BLaER1 (cell line): Measurements from ENCODE around the gene CCL24.
A peak's percentile ranks its signal among the peaks of the same experiment; 100 is the strongest.
"Not testable (repeated sequence)": the region's sequence is repeated elsewhere in the genome, so short reads cannot be mapped to it uniquely, and the experiment has no call there.

Source experiments
- H3K27ac ChIP-seq: shearing (Covaris generic); formaldehyde crosslinking; 2 replicates; pipeline ENCODE4 v1.8.1; 2022
- H3K27me3 ChIP-seq: shearing (Covaris generic); formaldehyde crosslinking; 2 replicates; pipeline ENCODE4 v1.8.1; 2022
- H3K36me3 ChIP-seq: shearing (Covaris generic); formaldehyde crosslinking; 2 replicates; pipeline ENCODE4 v1.8.1; 2022
- H3K4me1 ChIP-seq: shearing (Covaris generic); formaldehyde crosslinking; 2 replicates; pipeline ENCODE4 v1.8.1; 2022
- H3K4me2 ChIP-seq: shearing (Covaris generic); formaldehyde crosslinking; 2 replicates; pipeline ENCODE4 v1.8.1; 2022
- H3K4me3 ChIP-seq: shearing (Covaris generic); formaldehyde crosslinking; 2 replicates; pipeline ENCODE4 v1.8.1; 2022
- H3K9ac ChIP-seq: shearing (Covaris generic); formaldehyde crosslinking; 2 replicates; pipeline ENCODE4 v1.8.1; 2022
- H3K9me3 ChIP-seq: shearing (Covaris generic); formaldehyde crosslinking; 2 replicates; pipeline ENCODE4 v1.8.1; 2022
- H4K20me1 ChIP-seq: shearing (Covaris generic); formaldehyde crosslinking; 2 replicates; pipeline ENCODE4 v1.8.1; 2022
- Cebpa-rat ChIP-seq: shearing (Covaris generic); IDR thresholded peaks from 2 replicates; pipeline ENCODE4 v1.8.1; 2022

Gene CCL24

DNA sequence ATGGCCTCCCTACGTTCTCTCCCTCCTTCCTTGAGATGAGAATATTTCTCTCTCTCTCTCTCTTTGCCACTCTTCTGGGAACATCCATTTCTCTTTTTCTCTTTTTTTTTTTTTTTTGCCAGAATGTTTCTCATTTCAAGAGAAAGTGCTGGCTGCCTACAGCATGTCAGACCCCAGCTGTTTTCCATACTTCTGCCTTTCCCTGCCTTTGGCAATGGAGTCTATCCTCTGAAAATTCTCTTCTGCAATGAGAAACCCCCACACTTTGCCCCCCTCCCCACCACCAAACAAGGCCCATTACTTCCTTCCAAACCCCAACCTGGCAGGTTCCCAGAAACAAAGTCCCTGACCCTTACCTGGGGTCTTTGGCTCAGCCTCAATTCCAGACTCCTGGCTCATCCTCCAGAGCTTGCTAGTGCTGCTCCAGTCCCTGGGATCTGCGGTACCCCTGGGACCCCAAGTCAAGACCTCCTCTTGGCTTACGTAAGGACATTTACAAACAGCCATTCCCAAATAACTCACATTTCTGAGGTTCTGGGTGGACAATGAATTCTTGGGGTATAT, 24.2 kb downstream of the CCL24 start:
- no peak overlapping the region for H3K9ac ChIP-seq
- no peak for TF ChIP-seq Cebpa-rat

DNA sequence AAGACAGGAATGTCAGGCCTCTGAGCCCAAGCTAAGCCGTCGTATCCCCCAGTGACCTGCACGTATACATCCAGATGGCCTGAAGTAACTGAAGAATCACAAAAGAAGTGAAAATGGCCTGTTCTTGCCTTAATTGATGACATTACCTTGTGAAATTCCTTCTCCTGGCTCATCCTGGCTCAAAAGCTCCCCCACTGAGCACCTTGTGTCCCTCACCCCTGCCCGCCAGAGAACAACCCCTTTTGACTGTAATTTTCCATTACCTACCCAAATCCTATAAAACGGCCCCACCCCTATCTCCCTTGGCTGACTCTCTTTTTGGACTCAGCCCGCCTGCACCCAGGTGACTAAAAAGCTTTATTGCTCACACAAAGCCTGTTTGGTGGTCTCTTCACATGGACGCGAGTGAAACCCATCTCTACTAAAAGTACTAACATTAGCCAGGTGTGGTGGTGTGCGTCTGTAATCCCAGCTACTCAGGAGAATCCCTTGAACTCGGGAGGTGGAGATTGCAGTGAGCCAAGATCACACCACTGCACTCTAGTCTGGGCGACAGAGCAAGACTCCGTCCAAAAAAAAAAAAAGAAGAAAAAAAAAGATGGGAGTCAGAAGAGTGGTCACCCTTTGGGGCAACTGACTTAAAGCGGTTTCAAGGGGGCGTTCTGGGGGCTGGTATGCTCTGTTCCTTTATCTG, 25.3 kb downstream of the CCL24 start:
- not testable (repeated sequence) for H3K4me1 ChIP-seq, H3K4me3 ChIP-seq, H3K27me3 ChIP-seq, H3K9me3 ChIP-seq, H3K4me2 ChIP-seq, H4K20me1 ChIP-seq, H3K9ac ChIP-seq, H3K36me3 ChIP-seq, H3K27ac ChIP-seq

More for the DNA sequence above, 24.2 kb downstream of the CCL24 start:
- no peaks in the 10 kb centered on the region for H3K9me3 ChIP-seq
- no peaks in the 10 kb centered on the region for H4K20me1 ChIP-seq
- H3K4me3 ChIP-seq = no peak overlapping the region
- no peaks in the 10 kb centered on the region for H3K36me3 ChIP-seq
- H3K27ac ChIP-seq = no peak overlapping the region
- H3K4me1 ChIP-seq = peaks cover under 1% of the 10 kb centered on the region; the same call in 1 of the 2 replicates
- H3K27me3 ChIP-seq = no peaks in the 10 kb centered on the region
- H3K4me2 ChIP-seq = no peak overlapping the region

DNA sequence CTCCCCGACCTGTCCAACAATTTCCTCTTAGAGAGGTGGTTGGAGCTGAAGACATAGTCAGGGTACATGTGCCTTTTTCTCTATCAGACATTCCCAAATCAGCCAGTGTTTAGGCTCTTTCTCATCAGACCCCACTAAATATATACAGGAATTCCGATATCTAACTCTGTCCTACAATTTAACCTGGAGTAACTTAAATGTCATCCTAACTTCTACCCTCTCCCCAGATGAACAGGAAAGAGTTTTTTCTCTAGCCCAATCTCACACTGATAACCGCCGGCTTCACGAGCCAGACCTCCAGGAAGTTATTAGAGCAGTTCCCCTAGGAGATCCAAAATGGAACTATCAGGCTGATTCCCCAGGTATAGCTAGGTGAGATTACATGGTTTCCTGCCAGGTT, 30.5 kb downstream of the CCL24 start:
- H3K9me3 ChIP-seq = peaks cover 18% of the 10 kb centered on the region
- H3K4me2 ChIP-seq, H4K20me1 ChIP-seq, H3K27ac ChIP-seq, H3K9ac ChIP-seq, H3K36me3 ChIP-seq, H3K4me3 ChIP-seq, H3K4me1 ChIP-seq, H3K27me3 ChIP-seq: not testable (repeated sequence)

DNA sequence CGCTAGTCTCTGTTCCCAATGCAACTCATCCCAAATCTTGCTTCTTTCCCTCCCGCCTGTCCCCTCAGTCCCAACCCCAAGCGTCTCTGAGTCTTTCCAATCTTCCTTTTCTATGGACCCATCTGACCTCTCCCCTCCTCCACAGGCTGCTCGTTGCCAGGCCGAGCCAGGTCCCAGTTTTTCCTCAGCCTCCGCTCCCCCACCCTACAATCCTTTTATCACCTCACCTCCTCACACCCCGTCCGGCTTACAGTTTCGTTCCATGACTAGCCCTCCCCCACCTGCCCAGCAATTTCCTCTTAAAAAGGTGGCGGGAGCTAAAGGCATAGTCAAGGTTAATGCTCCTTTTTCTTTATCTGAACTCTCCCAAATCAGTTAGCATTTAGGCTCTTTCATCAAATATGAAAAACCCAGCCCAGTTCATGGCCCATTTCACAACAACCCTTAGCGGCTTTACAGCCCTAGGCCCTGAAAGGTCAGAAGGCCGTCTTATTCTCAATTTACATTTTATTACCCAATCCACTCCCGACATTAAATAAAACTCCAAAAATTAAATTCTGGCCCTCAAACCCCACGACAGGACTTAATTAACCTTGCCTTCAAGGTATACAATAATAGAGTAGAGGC, 32.8 kb downstream of the CCL24 start:
- H3K9ac ChIP-seq, H3K4me2 ChIP-seq, H3K27me3 ChIP-seq, H3K36me3 ChIP-seq, H4K20me1 ChIP-seq, H3K4me3 ChIP-seq, H3K27ac ChIP-seq: not testable (repeated sequence)
- peaks cover 21% of the 10 kb centered on the region for H3K4me1 ChIP-seq
- H3K9me3 ChIP-seq = peaks cover 24% of the 10 kb centered on the region

DNA sequence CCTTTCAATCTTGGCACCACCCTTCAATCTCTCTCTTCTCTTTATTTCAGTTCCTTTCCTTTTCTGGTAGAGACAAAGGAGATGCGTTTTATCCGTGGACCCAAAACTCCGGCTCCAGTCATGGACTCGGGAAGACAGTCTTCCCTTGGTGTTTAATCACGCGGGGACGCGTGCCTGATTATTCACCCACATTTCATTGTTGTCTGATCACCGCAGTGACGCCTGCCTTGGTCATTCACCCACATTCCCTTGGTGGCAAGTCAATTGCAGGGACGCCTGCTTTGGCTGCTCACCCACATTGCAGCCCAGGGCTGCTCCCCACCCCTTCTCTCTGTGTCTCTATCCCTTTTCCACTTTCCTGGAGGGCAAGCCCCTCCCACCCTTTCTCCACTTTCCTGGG, 34.1 kb downstream of the CCL24 start:
- not testable (repeated sequence) for H3K4me2 ChIP-seq, H3K27me3 ChIP-seq, H4K20me1 ChIP-seq, H3K36me3 ChIP-seq, H3K4me3 ChIP-seq, H3K9ac ChIP-seq, H3K27ac ChIP-seq
- Histone ChIP-seq H3K4me1 (peaks cover 28% of the 10 kb centered on the region), H3K9me3 (peaks cover 24% of the 10 kb centered on the region)

DNA sequence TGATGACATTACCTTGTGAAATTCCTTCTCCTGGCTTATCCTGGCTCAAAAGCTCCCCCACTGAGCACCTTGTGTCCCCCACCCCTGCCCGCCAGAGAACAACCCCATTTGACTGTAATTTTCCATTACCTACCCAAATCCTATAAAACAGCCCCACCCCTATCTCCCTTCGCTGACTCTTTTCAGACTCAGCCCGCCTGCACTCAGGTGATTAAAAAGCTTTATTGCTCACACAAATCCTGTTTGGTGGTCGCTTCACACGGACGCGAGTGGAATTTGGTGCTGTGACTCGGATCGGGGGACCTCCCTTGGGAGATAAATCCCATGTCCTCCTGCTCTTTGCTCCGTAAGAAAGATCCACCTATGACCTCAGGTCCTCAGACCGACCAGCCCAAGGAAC, 34.6 kb downstream of the CCL24 start:
- not testable (repeated sequence) for H3K9ac ChIP-seq, H3K4me2 ChIP-seq, H3K36me3 ChIP-seq, H4K20me1 ChIP-seq, H3K27me3 ChIP-seq, H3K4me3 ChIP-seq, H3K27ac ChIP-seq
- H3K9me3 ChIP-seq = peaks cover 24% of the 10 kb centered on the region
- H3K4me1 ChIP-seq = peaks cover 28% of the 10 kb centered on the region

DNA sequence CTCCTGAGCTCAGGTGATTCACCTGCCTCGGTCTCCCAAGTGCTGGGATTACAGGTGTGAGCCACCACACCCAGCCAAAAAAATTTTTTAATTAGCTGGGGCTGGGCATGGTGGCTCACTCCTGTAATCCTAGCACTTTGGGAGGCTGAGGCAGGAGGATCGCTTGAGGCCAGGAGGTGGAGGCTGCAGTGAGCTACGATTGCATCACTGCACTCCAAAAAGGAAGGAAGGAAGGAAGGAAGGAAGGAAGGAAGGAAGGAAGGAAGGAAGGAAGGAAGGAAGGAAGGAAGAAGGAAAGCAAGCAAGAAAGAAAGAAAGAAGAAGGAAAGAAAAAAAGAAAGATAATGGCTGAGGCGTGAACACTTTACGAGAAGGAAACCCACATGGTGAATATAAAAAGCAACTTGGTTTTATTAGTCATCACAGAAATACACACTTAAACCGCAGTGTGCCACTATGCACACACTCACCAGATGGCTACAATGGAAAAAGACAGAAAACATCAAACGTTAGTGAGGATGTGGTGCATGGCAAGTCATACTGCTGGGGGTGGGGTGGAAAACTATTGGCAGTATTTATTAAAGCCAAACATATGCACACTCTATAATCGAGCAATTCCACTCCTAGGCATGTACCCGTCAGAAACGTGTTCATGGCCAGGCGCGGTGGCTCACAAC, 37.2 kb downstream of the CCL24 start:
- no peak overlapping the region for H3K9ac ChIP-seq
- no peaks in the 10 kb centered on the region for H4K20me1 ChIP-seq
- H3K27me3 ChIP-seq = no peaks in the 10 kb centered on the region
- H3K27ac ChIP-seq = peak overlapping the region; percentile 65
- TF ChIP-seq Cebpa-rat = peak; percentile 52; the same call in 1 of the 2 replicates
- H3K4me2 ChIP-seq = peak overlapping the region; percentile 60
- H3K4me3 ChIP-seq = no peak overlapping the region; the same call in 1 of the 2 replicates
- H3K36me3 ChIP-seq = no peaks in the 10 kb centered on the region
- H3K4me1 ChIP-seq = peaks cover 37% of the 10 kb centered on the region
- H3K9me3 ChIP-seq = peaks cover 8% of the 10 kb centered on the region; the same call in 1 of the 2 replicates

DNA sequence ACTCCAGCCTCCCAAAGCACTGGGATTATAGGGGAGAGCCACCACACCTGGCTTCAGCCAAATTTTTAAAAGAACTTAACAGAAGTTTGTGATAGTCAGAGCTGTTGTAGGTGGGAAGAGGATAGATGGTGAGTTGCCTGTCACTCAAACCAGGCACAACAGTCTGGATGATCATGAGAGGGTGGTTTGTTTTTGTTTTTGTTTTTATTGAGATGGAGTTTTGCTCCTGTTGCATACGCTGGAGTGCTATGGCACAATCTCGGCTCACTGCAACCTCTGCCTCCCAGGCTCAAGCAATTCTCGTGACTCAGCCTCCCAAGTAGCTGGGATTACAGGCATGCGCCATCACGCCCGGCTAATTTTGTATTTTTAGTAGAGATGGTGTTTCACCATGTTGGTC, 39.6 kb downstream of the CCL24 start:
- not testable (repeated sequence) for H4K20me1 ChIP-seq, H3K36me3 ChIP-seq, H3K9ac ChIP-seq, H3K27me3 ChIP-seq, H3K4me3 ChIP-seq, H3K9me3 ChIP-seq, H3K27ac ChIP-seq, H3K4me2 ChIP-seq
- peaks cover 37% of the 10 kb centered on the region for H3K4me1 ChIP-seq

DNA sequence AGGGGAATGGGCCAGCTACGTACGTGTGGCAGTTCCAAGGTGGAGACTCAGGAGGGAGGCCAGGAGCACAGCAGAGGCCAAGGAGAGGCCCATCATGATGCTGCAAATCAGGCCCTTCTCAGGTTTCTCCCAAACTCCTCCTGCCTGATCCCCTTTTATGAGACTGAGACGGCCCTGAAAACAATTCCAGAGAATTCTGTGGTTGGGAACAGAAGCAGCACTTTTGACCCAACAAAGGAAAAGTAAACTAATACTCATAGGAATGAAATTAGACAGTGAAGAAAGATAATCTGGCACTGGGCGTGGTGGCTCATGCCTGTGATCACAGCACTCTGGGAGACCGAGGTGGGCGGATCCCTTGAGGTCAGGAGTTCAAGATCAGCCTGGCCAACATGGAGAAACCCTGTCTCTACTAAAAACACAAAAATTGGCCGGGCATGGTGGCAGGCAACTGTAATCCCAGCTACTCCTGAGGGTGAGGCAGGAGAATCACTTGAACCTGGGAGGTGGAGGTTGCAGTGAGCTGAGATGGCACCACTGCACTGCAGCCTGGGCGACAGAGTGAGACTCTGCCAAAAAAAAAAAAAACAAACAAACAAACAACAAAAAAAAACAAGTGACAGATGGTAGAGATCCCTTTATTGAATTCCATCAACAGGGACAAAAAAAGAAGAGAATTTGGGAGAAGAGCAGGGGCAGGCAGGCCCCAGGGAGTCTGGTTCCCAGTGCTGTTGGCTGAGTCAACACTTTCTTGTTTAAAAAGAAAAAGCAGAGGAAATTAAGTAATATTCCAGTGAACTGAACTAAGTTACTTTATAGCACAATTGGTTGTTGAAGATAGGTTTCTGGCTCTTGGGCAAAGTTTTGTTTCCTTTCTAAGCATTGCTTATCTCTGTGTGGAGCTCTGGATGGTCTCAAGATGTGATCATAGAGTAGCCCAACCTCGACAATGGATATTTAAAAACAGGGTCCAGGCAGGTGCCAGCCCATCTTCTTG, 41.2 kb downstream of the CCL24 start, which contains the start of gene CCL26:
CCL26 (minus strand) TSS at position 131 of the 997 bp plus-strand sequence; CDS start at position 96, 35 bp downstream.
- Histone ChIP-seq H4K20me1 (no peaks in the 10 kb centered on the region), H3K27me3 (no peaks in the 10 kb centered on the region), H3K36me3 (no peaks in the 10 kb centered on the region), H3K4me1 (peaks cover 32% of the 10 kb centered on the region), H3K9me3 (peaks cover 2% of the 10 kb centered on the region; the same call in 1 of the 2 replicates), H3K4me3 (no peak within 1 kb of the TSS), H3K4me2 (0 out of 2 replicates have a peak within 1 kb of the TSS, but pooled peaks have one; percentile 1), H3K27ac (no peak within 1 kb of the TSS), H3K9ac (no peak within 1 kb of the TSS)
- no peak for TF ChIP-seq Cebpa-rat
